NAMALWA (cell line): ENCODE data around the gene AQP10.
"Not testable (repeated sequence)": the region's sequence is repeated elsewhere in the genome, so short reads cannot be mapped to it uniquely, and the experiment has no call there.

ENCODE experiments used
- DNase-seq: peaks from one replicate; pipeline ENCODE4 v3.0.0-alpha.2; 2015; ENCODE audit warnings: low spot score

AQP10 gene

GRCh38 chr1:154344977-154345837, 24.3 kb downstream of the AQP10 start:
- DNase-seq, result peak; percentile 80

GRCh38 chr1:154346276-154346917, 25.5 kb downstream of the AQP10 start:
- no peak for DNase-seq

- no peak for DNase-seq
Measured at GRCh38 chr1:154347961-154348360, 27.1 kb downstream of the AQP10 start.

GRCh38 chr1:154348429-154349076, 27.7 kb downstream of the AQP10 start:
- no peak for DNase-seq

- DNase-seq, result no peak
Measured at GRCh38 chr1:154349121-154349520, 28.2 kb downstream of the AQP10 start.

- no peak for DNase-seq
Measured at GRCh38 chr1:154350383-154350782, 29.5 kb downstream of the AQP10 start.

GRCh38 chr1:154351363-154352068, 30.6 kb downstream of the AQP10 start:
- no peak for DNase-seq

GRCh38 chr1:154352245-154352580, 31.3 kb downstream of the AQP10 start:
- DNase-seq, result no peak

GRCh38 chr1:154352581-154353459, 31.9 kb downstream of the AQP10 start:
- no peak for DNase-seq

- DNase-seq, result peak; percentile 49
Measured at GRCh38 chr1:154353460-154353904, 32.6 kb downstream of the AQP10 start.

GRCh38 chr1:154353966-154354365, 33.1 kb downstream of the AQP10 start:
- no peak for DNase-seq

GRCh38 chr1:154358519-154358918, 37.6 kb downstream of the AQP10 start:
- DNase-seq, result no peak

- no peak for DNase-seq
Measured at GRCh38 chr1:154360288-154360687, 39.4 kb downstream of the AQP10 start.

GRCh38 chr1:154360881-154361280, 40.0 kb downstream of the AQP10 start:
- not testable (repeated sequence) for DNase-seq

GRCh38 chr1:154361357-154361756, 40.5 kb downstream of the AQP10 start:
- DNase-seq, result no peak

GRCh38 chr1:154371436-154371835, 50.5 kb downstream of the AQP10 start:
- DNase-seq, result no peak

- not testable (repeated sequence) for DNase-seq
Measured at GRCh38 chr1:154373777-154374357, 53.0 kb downstream of the AQP10 start.
